Stimulated activated CD8-positive, alpha-beta memory T cell treated with anti-CD3 and anti-CD28 coated beads, Interleukin-4, amount 100 ng/mL, for 24 hours (primary cell): ENCODE data around the gene IFIT1B.
"Not testable (repeated sequence)": the region's sequence is repeated elsewhere in the genome, so short reads cannot be mapped to it uniquely, and the experiment has no call there.

Experiments
- DNase-seq: peaks from one replicate; pipeline ENCODE4 v3.0.0-alpha.2; 2020; ENCODE audit warnings: low read depth

Gene IFIT1B

DNA sequence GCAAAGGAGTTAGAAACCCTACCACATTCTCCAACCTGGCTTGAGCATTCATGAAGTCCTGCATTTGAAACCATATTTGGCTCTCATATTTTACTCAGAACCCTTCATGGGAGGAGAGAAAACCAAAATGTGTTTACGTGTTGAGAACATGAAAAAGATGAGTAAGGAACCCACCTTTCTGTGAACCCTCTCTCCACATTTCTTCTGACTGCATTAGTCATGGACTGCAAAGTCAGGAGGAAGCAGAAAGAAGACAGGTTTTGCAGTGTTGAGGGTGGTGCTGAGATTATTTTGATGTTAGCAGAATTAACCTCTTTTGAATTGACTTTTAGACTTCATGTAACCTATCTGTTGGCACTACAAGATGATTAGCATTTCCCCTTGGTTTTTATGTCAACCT lies 4.9 kb downstream of the IFIT1B start:
- DNase-seq, result no peak

DNA sequence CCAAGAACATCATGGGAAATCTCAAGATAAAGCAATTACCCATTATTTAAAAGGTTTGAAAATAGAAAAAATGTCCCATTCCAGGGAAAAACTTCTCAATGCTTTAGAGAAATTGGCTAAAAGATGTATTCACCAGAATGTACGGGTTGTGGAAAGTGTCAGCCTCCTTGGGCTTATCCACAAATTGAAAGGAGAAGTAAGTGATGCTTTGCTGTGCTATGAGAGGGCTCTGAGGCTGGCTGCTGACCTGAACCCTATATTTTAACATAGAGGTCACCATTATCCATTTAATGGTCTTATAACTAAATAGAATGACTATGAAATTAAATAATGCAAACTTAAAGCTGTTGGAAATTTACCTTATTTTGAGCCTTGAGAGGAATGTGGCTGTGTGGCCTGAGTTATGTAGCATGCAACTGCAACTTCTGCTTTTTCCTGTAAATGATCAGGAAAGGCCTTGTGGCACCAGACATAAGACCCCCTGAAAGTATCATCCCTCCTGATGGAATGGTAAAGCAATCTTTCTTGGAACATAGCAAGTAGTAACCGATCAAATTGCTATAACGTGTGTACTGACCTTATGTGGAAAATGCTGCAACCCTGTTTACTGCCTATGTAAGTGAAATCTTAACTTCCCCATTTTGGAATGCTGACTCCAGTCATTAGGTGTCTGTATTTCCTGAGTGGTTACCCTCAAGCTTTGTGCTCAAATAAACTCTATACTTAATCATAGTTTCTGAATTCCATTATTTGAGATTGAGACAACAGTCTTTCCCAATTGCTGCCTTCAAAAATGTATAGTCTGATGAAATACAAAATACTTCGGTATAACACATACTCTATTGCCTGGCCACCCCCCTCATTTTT lies 6.9 kb downstream of the IFIT1B start:
- DNase-seq, result no peak

DNA sequence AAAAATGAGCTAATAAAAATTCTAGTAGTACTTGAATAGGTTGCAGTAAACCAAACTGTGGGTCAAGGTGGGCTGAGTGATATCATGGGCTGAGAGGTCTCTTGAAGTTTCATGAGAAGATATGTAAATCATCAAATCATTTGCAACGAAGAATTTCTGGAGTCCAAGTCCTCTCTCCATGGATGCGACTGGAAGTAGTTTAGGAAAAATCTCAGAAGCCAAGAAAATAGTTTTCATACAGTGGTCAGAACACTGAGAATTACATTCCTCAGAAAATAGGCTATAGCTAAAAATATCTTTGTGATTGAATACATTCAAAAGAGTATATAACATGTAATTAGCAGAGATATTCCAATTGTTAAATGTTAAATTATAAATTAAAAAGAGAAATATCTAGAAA lies 10.9 kb downstream of the IFIT1B start:
- DNase-seq, result no peak

DNA sequence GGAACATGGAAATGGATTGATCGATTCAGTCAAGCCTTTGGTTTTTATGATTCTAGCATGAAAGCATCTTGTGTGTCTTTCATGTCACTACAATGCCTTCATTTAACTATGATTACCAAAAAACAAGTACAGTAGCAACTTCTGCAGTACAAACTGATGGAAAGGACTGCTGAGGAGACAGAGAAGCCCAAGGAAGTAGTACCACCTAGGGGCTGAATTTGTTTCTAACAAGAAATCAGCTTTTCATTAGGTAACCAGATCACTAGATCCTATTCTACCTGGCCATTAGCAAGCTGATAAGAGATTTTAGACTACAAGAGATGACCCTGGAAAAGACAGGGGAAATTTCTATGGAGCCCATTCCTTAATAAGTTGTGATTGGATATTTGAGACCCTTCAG lies 11.4 kb downstream of the IFIT1B start:
- no peak for DNase-seq

DNA sequence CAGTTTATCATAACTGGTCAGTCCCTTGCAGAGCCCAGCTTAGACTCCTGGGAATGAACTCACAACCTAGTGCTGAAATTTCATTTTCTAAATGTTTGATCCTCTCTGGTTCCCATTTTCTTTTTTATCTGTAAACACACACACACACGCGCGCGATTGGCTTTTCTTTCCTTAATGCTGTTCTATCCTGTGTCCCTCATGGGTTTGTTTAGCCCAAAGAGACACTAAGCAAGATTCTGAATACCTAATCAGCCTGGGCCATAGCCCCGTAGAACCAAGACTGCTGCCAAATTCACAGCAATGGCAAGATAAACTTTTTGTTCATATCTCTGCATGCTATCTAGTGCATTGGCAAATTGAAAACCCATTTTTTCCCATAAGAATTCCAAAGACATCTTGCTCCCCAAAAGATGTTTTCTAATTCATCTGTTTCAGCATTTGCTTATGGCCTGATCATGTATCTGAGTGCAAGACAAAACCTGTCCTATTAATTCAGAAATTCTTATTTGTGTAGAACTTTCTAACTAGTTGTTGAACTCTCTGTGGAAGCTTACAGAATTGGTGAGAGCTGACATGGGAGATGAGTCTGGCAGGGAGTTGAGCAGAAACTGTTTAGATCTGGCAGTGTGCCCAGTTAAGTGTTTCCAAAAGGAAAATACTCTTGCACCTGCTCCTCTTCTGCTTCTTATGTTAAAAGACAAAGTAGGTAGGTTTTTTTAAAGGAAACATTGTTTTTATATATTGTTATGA lies 12.8 kb downstream of the IFIT1B start:
- no peak for DNase-seq

DNA sequence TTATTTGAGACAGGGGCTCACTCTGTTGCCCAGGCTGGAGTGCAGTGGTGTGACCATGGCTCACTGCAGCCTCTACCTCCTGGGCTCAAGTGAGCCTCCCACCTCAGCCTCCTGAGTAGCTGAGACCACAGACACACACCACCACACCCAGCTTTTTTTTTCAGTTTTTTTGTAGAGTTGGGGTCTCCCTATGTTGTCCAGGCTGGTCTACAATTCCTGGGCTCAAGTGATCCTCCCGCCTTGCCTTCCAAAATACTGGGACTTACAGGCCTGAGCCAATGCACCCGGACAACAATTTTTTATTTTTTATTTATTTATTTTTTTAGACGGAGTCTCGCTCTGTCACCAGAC lies 13.3 kb downstream of the IFIT1B start:
- not testable (repeated sequence) for DNase-seq

DNA sequence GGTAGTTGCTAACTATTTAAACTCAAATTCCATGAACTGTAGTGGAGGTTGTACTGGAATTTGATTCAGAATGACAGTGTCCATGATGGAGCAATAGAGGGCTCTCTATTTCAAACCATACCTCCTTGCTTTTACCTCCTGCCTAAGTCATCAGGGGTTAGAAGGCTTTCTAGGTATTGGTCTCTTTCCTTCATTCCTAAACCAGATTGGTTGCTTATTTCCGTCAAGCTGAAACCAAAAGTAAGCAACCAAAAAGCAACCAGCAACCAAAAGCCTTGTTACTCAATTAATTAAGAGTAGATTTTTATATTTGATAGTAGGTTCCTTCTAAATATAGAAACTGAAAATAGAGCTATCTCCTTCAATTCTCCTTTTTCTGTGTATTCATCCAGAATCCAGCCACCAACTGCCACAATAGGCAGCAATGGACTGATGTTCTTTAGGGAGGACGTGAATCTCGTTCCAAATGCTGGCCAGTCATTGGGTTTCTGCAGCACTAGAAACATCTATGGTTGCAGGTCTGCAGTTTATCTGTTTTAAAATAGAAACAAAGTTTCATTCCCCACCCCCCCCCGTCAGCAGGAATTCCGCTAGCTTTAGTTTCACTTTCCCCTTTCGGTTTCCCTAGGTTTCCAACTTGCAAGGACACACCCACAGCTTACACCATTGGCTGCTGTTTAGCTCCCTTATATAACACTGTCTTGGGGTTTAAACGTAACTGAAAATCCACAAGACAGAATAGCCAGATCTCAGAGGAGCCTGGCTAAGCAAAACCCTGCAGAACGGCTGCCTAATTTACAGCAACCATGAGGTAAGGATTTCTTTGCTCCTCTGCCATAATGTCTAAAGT lies 14.3 kb downstream of the IFIT1B start, which contains the start of gene IFIT1:
IFIT1 (plus strand) TSS at position 717 of the 850 bp plus-strand sequence; CDS start at position 807, 90 bp downstream.
- no peak for DNase-seq

DNA sequence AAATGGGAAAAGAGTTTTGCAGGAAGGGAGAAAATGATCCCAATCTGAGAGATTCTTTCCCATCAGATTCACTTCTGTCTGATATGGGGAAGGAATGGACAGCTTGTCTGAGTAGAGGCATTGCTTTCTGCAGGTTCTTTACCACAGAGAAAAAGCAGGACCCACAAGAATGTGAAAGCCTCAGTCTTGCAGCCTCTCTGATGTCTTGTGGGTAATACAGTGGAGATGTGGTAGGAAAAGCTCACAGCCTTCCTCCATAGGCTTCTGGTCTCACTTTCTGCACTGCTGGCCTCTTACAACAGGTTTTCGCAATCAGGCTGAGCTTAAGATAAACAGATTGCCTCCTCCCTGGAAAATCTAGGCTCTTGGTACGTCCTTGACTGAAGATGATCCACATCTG lies 15.1 kb downstream of the IFIT1B start:
- no peak for DNase-seq

DNA sequence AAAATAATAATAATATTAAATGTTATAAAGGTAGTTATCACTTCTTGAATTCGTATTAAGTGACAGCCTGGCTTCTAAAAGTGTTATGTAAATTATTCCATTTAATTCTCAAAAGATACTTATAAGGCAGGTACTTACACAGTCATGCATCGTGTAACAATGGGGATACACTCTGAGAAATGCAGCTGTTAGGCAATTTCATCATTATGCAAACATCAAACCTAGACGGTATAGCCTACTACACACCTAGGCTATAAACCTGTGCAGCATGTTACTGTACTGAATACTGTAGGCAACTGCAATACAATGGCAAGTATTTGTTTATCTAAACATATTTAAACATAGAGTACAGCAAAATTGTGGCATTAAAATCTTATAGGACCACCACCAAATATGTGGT lies 16.0 kb downstream of the IFIT1B start:
- no peak for DNase-seq

DNA sequence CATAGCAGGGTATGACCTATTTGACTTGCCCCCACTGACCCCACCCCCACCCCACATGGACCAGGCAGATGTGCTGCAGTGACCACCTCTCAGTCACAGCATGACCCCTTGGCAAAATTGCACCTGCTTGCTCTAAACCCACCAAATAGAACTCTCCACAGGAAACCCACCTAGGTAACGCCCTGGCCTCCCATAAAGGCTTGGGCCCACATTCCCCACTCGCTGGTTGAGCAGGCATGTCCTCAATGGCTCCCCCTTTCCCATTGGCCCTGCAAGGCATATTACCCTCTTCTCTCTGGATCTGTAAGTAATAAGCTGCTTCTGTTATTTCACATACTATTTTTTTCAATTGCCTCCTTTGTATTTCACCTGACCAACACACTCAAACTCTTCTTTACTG lies 17.3 kb downstream of the IFIT1B start:
- DNase-seq, result no peak

DNA sequence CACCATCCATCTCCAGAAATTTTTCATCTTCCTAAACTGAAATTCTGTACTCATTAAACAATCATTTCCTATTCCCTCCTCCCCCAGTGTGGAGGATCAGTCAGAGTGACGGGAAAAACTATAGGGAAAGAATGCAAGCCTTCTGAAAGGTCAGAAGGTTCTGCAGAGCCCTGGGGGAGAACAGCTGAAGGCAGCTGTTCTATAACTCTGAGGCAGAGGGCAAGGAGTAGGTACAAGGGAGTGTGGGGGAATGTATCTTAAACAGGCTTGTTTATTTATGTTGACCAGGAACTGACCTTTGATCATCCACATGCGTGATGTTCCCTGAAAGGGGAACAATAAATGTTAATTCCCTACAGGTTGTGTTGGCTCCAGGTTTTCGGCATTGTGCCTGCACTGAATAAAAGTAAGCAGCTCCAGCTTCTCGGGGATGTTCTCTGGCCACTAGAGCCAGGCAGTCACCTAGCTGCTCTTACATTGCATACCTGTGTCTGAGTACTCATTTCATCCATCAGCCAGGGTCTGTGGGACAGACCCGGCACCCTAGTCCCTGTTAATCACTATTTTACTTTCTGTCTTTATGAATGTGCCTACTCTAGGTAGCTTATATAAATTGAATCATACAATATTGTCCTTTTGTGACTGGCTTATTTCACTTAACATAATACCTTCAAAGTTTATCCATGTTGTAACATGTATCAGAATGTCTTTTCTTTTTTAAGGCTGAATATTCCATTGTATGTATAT lies 20.3 kb downstream of the IFIT1B start:
- DNase-seq, result no peak

DNA sequence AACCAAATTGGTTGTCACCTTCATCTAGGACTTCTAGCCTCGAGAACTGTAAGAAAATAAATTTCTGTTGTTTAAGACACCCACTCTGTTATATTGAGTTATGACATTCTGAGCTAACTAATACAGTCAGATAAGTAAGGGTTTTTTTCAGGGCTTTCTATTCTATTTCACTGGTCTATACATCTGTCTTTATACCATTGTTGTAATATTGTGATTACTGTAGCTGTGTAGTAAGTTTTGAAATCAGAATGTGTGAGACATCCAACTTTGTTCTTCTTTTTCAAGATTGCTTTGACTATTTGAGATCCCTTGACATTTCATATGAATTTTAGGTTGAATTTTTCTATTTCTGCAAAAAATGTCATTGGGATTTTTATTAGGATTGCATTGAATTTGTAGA lies 22.1 kb downstream of the IFIT1B start:
- DNase-seq, result no peak

DNA sequence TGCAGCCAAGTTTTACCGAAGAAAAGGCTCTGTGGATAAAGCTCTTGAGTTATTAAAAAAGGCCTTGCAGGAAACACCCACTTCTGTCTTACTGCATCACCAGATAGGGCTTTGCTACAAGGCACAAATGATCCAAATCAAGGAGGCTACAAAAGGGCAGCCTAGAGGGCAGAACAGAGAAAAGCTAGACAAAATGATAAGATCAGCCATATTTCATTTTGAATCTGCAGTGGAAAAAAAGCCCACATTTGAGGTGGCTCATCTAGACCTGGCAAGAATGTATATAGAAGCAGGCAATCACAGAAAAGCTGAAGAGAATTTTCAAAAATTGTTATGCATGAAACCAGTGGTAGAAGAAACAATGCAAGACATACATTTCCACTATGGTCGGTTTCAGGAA lies 25.2 kb downstream of the IFIT1B start:
- no peak for DNase-seq

DNA sequence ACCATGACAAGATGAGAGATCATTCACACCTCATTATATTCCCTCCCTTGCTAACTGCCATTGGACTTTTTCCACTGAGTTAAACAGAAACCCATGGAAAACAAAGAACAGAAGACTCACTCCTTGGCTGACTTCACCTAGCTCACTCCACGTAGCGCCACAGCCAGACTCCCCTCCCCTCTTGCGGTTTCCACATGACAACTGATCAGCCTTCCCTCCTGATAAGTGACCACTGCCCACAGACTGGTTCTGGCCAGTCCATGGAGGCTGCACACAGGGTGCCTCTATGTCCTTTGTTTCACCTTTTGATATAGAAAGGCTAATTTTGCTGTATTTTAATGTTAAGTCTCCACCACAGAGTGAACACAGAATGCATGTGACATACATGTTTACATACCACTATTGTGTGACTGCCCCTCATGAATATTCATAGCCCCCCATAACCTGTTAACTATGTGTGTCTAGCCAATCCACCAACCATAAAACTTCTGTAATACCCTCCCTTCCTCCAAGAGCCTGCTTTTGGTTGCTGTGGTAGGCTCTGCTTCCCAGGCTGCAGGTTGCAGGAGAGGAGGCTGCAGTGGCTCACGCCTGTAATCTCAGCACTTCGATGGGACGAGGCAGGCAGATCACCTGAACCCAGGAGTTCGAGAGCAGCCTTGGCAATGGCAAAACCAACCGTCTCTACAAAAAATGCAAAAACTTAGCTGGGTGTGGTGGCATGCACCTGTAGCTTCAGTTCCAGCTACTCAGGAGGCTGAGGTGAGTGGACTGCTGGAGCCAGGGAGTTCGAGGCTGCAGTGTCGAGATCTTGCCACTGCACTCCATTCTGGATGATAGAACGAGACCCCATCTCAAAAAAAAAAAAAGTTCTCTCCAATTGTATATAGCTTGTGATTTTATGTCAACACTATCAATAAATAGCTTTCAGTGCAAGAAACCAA lies 26.5 kb downstream of the IFIT1B start:
- no peak for DNase-seq

DNA sequence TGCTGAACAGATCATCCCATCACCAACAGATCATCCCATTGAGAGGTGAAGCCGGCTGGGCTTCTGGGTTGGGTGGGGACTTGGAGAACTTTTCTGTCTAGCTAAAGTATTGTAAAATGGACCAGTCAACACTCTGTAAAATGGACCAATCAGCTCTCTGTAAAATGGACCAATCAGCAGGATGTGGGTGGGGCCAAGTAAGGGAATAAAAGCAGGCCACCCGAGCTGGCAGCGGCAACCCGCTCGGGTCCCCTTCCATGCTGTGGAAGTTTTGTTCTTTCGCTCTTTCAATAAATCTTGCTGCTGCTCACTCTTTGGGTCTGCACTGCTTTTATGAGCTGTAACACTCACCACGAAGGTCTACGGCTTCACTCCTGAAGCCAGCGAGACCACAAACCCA lies 28.3 kb downstream of the IFIT1B start:
- DNase-seq, result not testable (repeated sequence)

DNA sequence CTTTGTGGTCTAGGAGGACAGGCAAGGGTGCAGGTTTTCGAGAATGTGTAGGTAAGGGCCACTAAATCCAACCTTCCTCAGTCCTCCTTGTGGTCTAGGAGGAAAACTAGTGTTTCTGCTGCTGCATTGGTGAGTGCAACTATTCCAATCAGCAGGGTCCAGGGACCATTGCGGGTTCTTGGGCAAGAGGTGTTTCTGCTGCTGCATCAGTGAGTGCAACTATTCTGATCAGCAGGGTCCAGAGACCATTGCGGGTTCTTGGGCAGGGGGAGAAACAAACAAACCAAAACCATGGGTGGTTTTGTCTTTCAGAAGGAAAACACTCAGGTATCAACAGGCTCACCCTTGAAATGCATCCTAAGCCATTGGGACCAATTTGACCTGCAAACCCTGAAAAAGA lies 29.9 kb downstream of the IFIT1B start:
- DNase-seq, result not testable (repeated sequence)

DNA sequence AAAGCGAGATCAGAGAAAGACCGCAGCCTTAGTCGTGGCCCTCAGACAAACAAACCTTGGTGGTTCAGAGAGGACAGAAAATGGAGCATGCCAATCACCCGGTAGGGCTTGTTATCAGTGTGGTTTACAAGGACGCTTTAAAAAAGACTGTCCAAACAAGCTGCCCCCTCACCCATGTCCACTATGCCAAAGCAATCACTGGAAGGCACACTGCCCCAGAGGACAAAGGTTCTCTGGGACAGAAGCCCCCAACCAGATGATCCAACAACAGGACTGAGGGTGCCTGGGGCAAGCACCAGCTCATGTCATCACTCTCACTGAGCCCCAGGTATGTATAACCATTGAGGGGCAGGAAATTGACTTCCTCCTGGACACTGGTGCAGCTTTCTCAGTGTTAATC lies 31.4 kb downstream of the IFIT1B start:
- DNase-seq, result not testable (repeated sequence)

DNA sequence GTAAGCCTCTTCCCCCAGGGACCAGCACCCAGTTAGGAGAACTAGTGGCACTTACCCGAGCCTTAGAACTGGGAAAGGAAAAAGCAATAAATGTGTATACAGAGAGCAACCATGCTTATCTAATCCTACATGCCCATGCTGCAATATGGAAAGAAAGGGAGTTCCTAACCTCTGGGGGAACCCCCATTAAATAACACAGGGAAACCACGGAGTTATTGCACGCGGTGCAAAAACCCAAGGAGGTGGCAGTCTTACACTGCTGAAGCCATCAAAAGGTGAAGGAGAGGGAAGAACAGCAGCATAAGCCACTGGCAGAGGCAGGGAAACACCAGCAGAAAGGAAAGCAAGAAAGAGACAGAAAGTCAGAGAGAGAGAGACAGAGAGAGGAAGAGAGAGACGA lies 32.7 kb downstream of the IFIT1B start:
- not testable (repeated sequence) for DNase-seq

DNA sequence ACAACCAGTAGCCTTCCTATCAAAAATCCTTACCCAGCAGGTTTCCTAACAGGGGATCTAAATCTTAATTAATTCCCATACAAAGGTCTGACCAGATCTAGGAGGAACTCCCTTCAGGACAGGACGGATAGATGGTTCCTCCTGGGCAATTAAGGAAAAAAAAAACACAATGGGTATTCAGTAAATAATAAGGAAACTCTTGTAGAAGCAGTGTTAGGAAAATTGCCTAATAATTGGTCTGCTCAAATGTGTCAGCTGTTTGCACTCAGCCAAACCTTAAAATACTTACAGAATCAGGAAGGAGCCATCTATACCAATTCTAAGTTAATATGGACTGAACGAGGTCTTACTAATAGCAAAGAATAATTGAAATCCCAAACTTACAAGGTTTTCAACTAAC lies 33.3 kb downstream of the IFIT1B start:
- DNase-seq, result not testable (repeated sequence)

DNA sequence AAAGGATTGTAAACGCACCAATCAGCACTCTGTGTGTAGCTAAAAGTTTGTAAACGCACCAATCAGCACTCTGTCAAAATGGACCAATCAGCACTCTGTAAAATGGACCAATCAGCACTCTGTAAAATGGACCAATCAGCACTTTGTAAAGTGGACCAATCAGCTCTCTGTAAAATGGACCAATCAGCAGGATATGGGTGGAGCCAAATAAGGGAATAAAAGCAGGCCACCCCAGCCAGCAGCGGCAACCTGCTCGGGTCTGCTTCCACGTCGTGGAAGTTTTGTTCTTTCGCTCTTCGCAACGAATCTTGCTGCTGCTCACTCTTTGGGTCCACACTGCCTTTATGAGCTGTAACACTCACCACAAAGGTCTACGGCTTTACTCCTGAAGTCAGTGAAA lies 34.4 kb downstream of the IFIT1B start:
- DNase-seq, result not testable (repeated sequence)
